ENCODE results near the gene ADAD1.

Gene ADAD1

DNA sequence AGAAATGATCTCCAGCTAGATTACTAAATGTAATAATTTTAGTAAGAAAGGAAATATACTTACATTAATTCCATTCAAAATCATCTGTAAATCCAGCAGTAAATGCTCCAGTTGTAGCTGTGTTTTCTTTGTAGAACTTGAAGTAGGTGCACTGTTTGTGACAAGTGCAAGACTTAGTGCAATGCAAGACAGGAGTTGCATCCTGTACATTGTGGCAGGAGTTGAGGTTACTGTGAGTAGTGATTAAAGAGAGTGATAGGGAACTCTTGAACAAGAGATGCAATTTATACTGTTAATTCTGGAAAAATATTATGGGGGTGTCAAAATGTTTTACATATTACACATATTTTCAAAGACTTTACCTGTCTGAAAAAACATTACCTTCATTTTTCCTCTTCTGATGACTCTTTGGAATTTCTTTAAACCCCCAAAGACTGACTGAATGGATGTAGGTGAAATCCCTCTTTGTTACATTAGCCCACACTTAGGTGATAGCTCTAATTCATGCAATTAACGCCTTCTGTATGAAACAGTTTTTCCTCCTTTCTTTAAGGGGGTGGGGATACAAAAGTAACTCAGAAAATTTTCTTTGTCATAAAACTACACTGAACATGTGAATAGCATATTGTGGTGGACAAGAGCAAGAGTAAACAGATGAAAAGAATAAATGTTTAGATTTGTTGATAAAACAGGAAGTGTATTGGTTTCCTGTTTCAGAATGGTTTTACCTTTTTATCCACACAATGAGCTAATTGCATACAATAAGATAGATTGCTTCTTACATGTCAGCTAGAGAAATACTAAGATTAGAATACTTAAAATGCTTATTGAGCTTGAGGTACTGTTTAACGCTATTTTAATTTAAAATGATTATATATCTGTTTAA is 77.7 kb downstream of the ADAD1 start, which contains the start of gene IL2:
Gene IL2 (minus strand): TSS at position 495 of the 886 bp plus-strand sequence. CDS start 285 bp downstream, at position 210.
- DNase-seq = no peak

GRCh38 chr4:122458625-122459024 is 79.8 kb downstream of the ADAD1 start:
- DNase-seq = no peak

- no peak for DNase-seq
Observed at GRCh38 chr4:122469457-122469856, 90.6 kb downstream of the ADAD1 start.

GRCh38 chr4:122475233-122475632 is 96.4 kb downstream of the ADAD1 start:
- no peak for DNase-seq

DNA sequence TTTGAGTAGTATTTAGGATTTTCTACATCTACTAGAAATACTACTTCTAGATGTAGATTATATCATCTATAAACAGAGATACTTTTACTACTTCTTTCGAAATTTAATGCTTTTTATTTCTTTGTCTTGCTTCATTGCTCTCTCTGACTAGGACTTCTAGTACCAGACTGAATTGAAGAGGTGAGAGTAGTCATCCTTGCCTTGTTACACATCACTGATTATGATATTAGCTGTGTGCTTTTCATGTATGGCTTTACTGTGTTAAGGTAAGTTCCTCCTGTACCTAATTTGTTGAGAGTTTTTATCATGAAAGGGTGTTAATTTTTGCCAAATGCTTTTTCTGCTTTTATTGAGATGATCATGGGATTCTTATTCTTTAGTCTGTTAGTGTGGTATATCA is 97.3 kb downstream of the ADAD1 start:
- DNase-seq = no peak

DNA sequence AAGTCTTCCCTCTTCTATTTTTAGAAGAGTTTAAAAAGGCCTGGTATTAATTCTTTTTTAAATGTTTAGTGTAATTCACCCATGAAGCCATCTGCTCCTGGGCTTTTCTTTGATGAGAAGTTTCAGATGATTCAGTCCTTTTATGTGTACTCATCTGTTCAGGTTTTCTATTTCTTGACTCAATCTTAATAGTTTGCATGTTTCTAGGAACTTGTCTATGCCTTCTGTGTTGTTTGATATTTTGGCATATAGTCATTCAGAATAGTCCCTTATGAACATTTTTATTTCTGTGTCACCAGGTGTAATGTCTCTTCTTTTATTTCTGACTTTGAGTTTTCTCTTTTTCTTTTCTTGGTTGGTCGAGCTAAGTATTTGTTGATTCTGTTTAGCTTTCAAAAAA is 97.9 kb downstream of the ADAD1 start:
- DNase-seq = no peak

All from activated naive CD4-positive, alpha-beta T cell (primary cell).